Testis (tissue), 2 donors: ENCODE results near the gene TSNAX.

Experiments
- POLR2A ChIP-seq: fragments of 450-650 bp; IDR thresholded peaks from one replicate; pipeline ENCODE4 v1.6.1; 2017; ENCODE audit warnings: antibody characterized with exemption, mild to moderate bottlenecking, moderate library complexity
- TF ChIP-seq, protein P1 (sequence below), 3 experiments: fragments of 450-650 bp in 2 of 3; fragments of 200-600 bp in 1 of 3; sonication (generic) in 1 of 3; IDR thresholded peaks; one replicate each; pipeline ENCODE4 v1.5.1; 2016 to 2019; ENCODE audit warnings: antibody characterized with exemption in 3 of 3, mild to moderate bottlenecking in 2 of 3, moderate library complexity in 1 of 3

DNA sequence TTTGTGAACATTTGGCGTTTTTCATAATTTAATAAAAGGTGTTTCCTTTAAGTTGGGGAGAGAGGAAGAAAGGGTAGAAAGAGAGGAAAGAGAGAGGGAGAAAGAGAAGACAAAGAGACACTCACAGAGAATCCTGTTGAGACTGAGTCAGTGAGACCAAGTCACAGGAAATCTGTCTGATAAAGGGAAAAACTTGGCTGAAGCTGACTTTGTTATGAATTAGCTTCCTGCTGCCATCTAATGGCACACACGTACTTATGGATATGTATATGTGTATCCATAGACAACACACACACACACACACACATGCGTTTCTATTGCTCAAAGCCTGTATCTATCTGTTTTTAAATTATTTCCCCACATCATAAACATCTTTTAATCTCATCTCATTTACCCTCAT, 55.6 kb downstream of the TSNAX start:
- TF ChIP-seq, protein P1, sequence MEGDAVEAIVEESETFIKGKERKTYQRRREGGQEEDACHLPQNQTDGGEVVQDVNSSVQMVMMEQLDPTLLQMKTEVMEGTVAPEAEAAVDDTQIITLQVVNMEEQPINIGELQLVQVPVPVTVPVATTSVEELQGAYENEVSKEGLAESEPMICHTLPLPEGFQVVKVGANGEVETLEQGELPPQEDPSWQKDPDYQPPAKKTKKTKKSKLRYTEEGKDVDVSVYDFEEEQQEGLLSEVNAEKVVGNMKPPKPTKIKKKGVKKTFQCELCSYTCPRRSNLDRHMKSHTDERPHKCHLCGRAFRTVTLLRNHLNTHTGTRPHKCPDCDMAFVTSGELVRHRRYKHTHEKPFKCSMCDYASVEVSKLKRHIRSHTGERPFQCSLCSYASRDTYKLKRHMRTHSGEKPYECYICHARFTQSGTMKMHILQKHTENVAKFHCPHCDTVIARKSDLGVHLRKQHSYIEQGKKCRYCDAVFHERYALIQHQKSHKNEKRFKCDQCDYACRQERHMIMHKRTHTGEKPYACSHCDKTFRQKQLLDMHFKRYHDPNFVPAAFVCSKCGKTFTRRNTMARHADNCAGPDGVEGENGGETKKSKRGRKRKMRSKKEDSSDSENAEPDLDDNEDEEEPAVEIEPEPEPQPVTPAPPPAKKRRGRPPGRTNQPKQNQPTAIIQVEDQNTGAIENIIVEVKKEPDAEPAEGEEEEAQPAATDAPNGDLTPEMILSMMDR (IDR thresholded peaks at IDR 0.05), result no peak
- TF ChIP-seq POLR2A, result no peak
